ENCODE measurements around the gene ADAMTSL1. TPM values are rescaled to one million over a fixed set of nuclear protein-coding genes. Genes with fewer than 3 reads are reported as not detected.

Gene ADAMTSL1
- total and polyA plus RNA-seq, 9 of the 15 experiments (the other 6 are each of a cell fraction or from before 2014, with no cell fraction given) = 0.01 TPM; not detected in 8

DNA sequence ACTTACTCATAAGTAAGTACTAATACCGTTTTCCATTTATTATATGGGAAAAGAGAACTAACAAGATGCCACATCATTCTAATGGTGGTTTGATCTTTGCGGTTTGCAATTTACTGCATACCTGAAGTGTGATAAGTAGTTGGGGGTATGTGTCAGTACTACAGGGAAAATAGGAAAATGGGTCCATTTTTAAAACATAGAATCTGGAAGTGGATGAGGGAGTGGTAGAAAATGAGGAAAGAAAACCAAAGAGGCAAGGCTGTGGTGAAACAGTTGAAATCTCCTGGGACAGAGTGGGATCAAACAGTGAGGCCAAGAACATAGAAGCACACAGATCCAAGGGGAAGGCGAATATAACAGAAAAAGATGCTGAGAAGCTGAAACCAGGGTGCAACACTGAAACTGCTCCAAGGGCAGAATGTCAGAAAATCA is 6.7 kb downstream of the ADAMTSL1 start (continued):
- TF ChIP-seq RHOXF2B (CRISPR knock-in tag; conservative IDR thresholded peaks at IDR 0.05) (no peak), TBL1XR1 (IDR thresholded peaks at IDR 0.05; ENCODE audit: low read length in 2 of 2) (no peak)

GRCh38 chr9:18482371-18482770 is 8.4 kb downstream of the ADAMTSL1 start:
- no peak for TF ChIP-seq HDAC8 (tag; IDR thresholded peaks at IDR 0.05)
- TF ChIP-seq XRCC4 (IDR thresholded peaks at IDR 0.05; ENCODE audit: extremely low read depth, insufficient read depth, insufficient read length) = no peak
- TF ChIP-seq, protein P1, sequence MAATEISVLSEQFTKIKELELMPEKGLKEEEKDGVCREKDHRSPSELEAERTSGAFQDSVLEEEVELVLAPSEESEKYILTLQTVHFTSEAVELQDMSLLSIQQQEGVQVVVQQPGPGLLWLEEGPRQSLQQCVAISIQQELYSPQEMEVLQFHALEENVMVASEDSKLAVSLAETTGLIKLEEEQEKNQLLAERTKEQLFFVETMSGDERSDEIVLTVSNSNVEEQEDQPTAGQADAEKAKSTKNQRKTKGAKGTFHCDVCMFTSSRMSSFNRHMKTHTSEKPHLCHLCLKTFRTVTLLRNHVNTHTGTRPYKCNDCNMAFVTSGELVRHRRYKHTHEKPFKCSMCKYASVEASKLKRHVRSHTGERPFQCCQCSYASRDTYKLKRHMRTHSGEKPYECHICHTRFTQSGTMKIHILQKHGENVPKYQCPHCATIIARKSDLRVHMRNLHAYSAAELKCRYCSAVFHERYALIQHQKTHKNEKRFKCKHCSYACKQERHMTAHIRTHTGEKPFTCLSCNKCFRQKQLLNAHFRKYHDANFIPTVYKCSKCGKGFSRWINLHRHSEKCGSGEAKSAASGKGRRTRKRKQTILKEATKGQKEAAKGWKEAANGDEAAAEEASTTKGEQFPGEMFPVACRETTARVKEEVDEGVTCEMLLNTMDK (IDR thresholded peaks at IDR 0.05; ENCODE audit: borderline replicate concordance, insufficient read depth, low read depth, low read length, poor library complexity, severe bottlenecking) = no peak
- TF ChIP-seq NONO (IDR thresholded peaks at IDR 0.05; ENCODE audit: low read depth in 2 of 2, low read length in 1 of 2) = no peak
- no peak for TF ChIP-seq SRSF1 (IDR thresholded peaks at IDR 0.05; ENCODE audit: low read depth, low read length)
- TF ChIP-seq MAZ (CRISPR knock-in tag; conservative IDR thresholded peaks at IDR 0.05 in 1 of 2, IDR thresholded peaks at IDR 0.05 in 1 of 2) = no peak
- no peak for TF ChIP-seq ELF2 (CRISPR knock-in tag; IDR thresholded peaks at IDR 0.05)
- TF ChIP-seq ZBTB12 (CRISPR knock-in tag; IDR thresholded peaks at IDR 0.05) = no peak
- TF ChIP-seq ZNF778 (CRISPR knock-in tag; IDR thresholded peaks at IDR 0.05) = no peak
- TF ChIP-seq KLF1 (tag; IDR thresholded peaks at IDR 0.05) = no peak
- TF ChIP-seq ZNF830 (CRISPR knock-in tag; IDR thresholded peaks at IDR 0.05) = no peak
- no peak for TF ChIP-seq E2F6 (IDR thresholded peaks at IDR 0.05; ENCODE audit: borderline replicate concordance in 1 of 2, extremely low read depth in 1 of 2, insufficient read depth in 1 of 2, insufficient read length in 1 of 2, low read depth in 1 of 2, low read length in 1 of 2, poor library complexity in 1 of 2, severe bottlenecking in 1 of 2)
- TF ChIP-seq ZNF766 (CRISPR knock-in tag; conservative IDR thresholded peaks at IDR 0.05) = no peak
- Histone ChIP-seq H3K4me3 (no peak overlapping the region), H3K9me3 (replicated peaks; ENCODE audit: control insufficient read depth, insufficient read depth, low read depth, low read length) (no peaks in the 10 kb centered on the region), H3K27ac (ENCODE audit: extremely low read depth, low read depth, low read length) (no peak overlapping the region), H3K4me1 (replicated peaks in 1 of 2; ENCODE audit: control insufficient read depth in 2 of 2, insufficient read depth in 2 of 2, low read length in 2 of 2) (no peaks in the 10 kb centered on the region), H3K9me1 (ENCODE audit: control insufficient read depth, insufficient read depth, low read length) (no peaks in the 10 kb centered on the region), H3K79me2 (ENCODE audit: control insufficient read depth, insufficient read depth, low read length) (no peaks in the 10 kb centered on the region), H3K36me3 (ENCODE audit: control insufficient read depth, insufficient read depth, low read length) (no peaks in the 10 kb centered on the region), H3K9ac (ENCODE audit: insufficient read depth in 1 of 2, low read depth in 2 of 2, low read length in 2 of 2) (no peak overlapping the region), H3K27me3 (ENCODE audit: control insufficient read depth in 2 of 2, insufficient read depth in 2 of 2, low read length in 2 of 2) (no peaks in the 10 kb centered on the region), H2AFZ (ENCODE audit: low read depth, low read length) (no peak overlapping the region), H4K20me1 (replicated peaks; ENCODE audit: control insufficient read depth, insufficient read depth, low read length) (no peaks in the 10 kb centered on the region), H3K4me2 (ENCODE audit: insufficient read depth, low read length) (no peak overlapping the region)
- ATAC-seq (no peak), DNase-seq (ENCODE audit: extremely low read depth in 1 of 4, low spot score in 3 of 4) (no peak), FAIRE-seq (no peak)
- POLR2A ChIA-PET = no interaction called here
- in situ Hi-C loops (cut with MboI) = no loop called here
- BruUV-seq (replicated peaks) = no TSS peak
- CTCF ChIA-PET (ENCODE audit: low intra/inter-chr PET ratio) = no interaction called here
- intact Hi-C loops (cut with micrococcal nuclease) = no loop called here
- 0% methylated on average over 2 of the region's 2 CpGs for WGBS (ENCODE audit: insufficient coverage, low coverage, missing lambda C conversion rate)

Data from K562 (cell line).